HG02981 (cell line): ENCODE data around the gene HSF4.

Experiments
- ATAC-seq: cut with Tn5 transposase; IDR thresholded peaks from one replicate; pipeline ENCODE4 v1.9.1; 2021; ENCODE audit warnings: mild to moderate bottlenecking, moderate library complexity; ENCODE audit not compliant: unreplicated experiment

Gene HSF4

DNA sequence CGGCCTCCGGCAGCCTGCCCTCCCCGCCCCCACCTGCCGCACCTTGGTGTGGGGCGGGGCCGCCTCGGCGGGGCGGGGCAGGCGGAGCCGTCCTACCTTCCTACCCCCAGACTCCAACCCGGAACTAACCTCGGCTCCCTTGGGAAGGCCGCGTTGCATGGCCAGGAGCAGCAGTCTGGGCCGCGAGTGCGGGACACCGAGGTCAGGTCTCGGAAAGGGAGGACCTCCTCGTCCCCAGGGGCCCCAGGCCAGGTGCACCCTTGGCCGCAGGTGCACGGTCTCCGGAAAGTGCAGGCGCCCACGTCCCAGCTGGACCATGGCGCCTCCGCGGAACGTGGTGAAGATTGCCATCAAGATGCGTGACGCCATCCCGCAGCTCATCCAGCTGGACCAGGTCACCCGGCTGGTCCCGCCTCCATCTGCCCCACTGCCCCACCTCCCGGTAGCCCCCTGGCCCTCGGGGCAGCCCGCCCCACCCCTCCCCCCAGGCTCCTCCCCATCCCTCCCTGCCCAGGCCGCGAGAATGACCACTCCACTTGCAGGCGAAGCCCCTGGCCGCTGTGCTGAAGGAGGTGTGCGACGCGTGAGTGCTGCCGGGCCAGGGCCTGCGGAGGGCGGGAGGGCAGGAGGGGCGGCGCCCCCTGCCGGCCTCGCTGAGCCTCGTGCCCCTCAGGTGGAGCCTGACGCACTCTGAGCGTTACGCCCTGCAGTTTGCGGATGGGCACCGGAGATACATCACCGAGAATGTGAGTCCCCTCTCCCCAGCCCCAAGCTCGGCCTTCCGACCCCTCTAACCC, 34.7 kb downstream of the HSF4 start, which contains the start of gene ELMO3:
TSS of gene ELMO3 (plus strand) at position 121 of the 797 bp plus-strand sequence. CDS start at position 317, 196 bp downstream.
- no peak for ATAC-seq

DNA sequence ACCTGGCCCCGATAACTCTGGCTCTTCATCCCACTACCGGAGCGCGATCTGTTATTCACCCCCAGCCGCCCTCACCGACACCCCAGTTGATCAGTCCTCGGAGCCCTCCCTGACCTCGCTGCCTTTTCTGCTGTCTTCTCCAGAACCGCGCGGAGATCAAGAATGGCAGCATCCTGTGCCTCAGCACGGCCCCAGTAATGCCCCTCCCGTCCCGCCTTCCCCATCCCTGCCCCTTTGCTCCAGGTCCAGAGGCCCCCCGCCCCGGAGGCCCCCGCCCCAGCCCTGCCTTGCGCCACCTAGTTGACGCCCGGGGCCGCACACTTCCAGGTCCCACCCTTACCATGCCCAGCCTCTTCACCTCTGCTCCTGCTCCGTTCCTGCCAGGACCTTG, 35.3 kb downstream of the HSF4 start:
- no peak for ATAC-seq

DNA sequence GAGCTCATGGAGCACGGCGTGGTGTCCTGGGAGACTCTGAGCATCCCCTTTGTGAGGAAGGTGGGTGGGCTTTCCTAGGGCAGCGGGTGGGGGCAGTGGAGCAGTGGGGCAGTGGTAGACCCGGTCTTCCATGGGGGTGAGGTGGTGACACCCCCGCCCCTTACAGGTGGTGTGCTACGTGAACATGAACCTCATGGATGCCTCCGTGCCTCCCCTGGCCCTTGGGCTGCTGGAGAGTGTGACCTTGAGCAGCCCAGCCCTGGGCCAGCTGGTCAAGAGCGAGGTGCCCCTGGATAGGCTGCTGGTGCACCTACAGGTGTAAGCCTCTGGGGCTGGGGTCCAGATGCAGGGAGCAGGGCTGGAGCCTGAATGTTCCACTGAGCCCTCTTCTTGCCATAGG, 35.9 kb downstream of the HSF4 start:
- no peak for ATAC-seq

DNA sequence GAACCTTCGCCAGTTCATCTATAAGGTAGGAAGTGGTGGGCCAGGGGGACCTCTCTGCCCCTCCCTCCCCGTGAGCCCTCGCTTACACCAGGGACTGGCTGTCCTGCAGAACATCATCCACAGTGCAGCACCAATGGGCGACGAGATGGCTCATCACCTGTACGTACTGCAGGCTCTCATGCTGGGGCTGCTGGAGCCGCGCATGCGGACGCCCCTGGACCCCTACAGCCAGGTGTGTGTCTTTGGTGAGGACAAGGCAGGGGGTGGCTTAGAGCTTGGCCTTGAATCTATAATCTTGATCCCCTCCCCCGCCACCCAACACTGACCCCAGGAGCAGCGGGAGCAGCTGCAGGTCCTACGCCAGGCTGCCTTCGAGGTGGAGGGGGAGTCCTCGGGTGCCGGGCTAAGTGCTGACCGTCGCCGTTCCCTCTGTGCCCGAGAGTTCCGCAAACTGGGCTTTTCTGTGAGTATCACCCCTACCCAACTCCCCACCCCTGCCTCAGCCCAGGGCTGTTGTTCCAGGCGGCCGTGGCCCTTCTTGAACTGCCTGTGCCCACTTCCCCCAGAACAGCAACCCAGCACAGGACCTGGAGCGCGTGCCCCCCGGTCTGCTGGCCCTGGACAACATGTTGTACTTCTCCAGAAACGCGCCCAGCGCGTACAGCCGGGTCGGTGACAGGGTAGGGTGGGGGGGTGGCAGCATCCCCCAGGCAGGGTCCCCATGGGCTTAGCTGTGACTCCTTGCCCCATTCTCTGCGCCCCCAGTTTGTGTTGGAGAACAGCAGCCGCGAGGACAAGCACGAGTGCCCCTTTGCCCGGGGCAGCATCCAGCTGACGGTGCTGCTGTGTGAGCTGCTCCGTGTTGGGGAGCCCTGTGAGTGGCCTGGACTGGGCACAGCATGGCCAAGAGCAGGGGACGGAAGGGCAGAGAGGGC, 37.1 kb downstream of the HSF4 start:
- ATAC-seq, result no peak

DNA sequence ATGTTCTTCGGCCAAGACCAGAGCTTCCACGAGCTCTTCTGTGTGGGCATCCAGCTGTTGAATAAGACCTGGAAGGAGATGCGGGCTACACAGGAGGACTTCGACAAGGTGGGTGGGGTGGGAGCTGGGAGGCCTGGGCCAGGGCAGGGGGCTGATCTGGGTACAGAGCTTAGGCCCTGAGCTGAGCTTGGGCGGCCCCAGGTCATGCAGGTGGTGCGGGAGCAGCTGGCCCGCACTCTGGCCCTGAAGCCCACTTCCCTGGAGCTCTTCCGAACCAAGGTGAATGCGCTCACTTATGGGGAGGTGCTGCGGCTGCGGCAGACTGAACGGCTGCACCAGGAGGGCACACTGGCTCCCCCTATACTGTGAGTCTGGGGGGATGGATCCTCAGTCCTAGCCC, 37.9 kb downstream of the HSF4 start:
- ATAC-seq, result no peak

DNA sequence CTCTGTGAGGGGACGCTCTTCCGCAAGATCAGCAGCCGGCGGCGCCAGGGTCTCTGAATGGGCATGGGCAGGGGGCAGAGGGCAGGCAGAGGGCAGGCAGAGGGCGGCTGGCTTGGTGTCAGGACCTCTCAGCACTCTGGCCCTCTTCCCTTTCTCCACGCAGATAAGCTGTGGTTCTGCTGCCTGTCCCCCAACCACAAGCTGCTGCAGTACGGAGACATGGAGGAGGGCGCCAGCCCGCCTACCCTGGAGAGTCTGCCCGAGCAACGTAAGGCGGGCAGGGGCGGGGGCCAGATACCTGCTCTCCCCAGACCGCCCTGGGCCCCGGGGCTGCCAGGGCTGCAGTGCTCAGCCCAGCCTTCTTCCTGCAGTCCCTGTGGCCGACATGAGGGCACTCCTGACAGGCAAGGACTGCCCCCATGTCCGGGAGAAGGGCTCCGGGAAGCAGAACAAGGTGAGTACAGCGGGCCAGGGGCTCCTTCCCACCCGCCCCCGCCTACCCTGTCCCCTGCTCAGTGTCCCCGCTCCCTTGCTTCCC, 38.5 kb downstream of the HSF4 start:
- ATAC-seq, result no peak

DNA sequence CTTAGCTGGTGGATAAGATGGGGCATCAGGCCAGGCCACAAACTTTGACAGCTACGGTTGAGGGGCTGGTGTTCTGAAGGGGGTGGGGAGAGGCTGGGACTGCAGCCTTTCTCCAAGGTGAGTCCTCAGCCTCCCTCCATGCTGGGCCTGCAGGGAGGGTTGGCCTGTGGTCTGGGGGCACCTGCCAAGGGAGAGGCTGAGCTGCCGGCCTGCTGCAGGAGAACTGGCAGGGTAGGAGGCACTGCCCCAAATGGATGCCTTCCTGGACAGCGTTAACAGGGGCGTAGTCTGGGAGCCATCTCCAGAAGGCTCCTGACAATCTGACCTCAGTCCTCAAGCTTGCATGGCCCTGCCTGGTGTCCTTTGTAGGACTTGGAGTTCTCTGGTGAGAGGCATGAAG, 39.5 kb downstream of the HSF4 start:
- ATAC-seq, result no peak

DNA sequence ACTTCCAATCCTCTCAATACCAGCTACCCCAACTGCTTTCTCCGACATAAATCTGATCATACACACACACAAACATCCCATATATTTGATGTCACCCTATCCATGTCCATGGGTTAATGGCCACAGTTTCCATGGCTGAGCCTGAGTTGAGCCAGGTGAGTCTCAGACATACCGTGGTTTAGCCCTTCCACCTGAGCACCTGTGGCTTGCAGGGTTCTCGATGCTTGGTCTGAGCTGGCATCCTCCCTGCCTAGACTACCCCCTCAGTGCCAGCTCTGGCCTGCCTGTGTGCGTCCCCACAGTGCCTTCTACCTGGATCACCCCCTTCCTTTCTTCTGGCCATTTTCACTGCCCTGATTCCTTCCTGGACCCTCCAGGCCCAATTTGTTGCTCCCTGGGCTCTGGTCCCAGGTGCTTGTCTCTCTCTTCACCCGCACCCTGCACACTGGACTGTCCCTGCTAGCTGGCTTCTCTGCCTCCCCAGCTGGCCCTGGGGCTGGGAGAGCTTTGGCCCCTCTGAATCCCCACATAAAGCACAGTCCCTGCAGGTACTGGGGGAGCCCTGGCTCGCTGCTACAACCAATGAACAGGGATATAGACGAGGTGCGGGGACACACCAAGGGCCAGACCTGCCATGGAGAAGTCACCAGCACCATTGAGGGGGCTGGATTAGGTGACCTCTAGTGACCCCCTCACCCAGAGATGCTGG, 41.7 kb downstream of the HSF4 start:
- ATAC-seq, result no peak

DNA sequence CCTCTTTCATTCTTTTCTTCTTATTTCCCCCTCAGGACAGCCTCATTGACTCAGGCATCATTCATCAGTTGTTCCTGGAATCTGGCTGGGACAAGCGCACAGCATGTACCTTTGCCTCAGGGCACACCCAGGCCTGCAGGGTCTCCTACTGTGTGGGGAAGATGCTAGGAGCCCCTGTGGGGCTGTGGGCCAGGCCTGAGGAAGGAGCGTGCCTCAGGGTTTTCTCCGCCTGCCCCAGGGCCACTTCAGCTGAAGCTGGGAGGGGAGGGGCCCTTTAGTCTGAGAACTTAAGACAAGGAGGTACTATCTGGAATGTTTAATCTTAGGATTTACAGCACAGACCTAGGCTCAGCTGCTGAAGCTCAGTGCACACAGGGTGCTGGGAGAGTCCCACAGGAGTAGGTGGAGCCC, 42.3 kb downstream of the HSF4 start:
- ATAC-seq, result no peak

DNA sequence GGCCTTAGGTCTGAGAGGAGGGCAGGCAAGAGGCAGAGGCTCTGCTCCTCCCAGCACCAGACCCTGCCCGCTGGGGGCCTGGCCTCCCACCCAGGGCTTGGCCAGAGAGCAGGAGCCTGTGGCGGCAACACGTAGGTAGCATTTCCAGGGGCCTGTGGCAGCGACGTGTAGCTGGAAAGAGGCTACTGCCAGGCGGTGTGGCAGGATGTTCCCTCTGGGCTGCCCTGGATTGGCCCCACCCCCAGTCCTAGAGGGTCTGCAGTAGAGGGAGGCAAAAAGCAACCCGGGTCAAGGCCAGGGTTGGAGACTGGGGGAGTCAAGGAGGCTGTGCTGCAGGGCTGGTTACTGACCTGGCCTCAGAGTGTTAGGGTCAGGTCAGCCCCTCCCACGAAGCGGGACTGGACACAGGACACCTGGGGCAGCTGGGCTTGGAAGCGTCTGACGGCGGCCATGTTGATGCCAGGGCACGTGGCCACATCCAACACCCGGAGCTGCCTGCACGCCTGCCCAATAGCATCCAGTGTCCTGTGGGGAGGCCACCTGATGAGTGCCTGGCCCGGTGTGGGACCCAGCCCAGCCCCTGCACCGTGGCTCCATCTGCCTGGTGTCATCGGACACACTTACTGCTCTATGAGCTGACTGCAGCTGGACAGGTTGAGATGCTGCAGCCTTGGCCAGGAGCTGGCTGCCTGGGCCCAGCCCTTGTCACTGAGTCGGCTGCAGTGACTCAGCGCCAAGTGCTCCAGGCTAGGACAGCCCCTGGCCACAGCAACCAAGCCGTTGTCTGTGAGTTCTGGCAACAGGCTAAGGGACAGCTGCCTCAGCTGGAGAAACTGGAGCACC, 42.9 kb downstream of the HSF4 start:
- no peak for ATAC-seq

DNA sequence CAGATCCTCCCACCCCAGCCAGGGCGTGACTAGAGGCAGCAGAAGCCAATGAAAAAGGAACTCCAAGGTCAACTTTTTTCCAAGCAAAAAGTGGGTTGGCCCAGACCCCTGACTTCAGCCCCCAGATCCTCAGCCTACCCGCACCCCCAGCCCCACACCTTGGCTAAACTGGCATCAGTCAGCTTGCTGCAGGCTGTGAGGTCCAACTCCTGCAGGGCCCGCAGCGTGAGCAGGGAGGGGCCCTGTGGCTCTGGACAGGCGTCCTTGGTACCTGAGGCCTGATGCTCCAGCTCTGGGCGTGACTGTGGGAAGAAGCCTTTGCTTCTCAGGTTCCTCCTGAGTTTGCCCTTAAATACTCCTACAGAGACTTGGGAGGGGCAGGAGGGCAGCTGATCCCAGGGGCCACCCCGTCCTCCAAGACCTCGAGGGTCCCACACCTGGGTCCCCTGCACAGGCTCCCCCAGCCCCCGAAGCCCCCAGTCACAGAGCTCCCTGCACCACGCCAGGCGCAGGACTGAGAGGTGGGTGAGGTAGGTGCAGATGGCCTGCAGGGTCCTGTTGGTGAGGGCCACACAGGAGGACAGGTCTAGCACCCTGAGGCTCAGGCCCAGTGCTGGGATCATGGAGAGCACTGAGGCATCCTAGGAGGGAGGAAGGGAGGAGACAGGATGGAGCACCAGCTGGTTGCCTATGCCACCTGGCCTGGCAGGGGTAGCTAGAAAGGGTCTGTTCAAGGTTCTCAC, 43.8 kb downstream of the HSF4 start:
- no peak for ATAC-seq

DNA sequence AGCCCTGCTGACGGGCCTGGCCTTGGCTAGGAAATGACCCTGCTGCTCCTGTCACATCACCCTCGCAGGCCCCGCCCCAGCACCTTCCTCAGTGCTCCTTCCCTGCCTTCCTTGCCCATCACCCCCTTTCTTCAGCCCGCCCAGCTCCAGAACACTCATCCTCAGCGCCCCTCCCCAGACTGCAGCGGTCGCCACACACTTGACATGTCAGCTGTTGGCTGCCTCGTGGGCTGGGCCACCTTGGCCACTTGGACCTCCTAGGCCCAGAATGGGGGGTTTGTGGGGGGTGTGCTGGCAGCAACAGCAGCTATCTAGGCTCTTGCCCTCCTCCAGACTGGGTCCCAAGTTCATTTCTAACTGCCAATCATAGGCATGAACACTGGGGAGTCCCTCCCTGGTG, 45.0 kb downstream of the HSF4 start:
- ATAC-seq, result no peak

DNA sequence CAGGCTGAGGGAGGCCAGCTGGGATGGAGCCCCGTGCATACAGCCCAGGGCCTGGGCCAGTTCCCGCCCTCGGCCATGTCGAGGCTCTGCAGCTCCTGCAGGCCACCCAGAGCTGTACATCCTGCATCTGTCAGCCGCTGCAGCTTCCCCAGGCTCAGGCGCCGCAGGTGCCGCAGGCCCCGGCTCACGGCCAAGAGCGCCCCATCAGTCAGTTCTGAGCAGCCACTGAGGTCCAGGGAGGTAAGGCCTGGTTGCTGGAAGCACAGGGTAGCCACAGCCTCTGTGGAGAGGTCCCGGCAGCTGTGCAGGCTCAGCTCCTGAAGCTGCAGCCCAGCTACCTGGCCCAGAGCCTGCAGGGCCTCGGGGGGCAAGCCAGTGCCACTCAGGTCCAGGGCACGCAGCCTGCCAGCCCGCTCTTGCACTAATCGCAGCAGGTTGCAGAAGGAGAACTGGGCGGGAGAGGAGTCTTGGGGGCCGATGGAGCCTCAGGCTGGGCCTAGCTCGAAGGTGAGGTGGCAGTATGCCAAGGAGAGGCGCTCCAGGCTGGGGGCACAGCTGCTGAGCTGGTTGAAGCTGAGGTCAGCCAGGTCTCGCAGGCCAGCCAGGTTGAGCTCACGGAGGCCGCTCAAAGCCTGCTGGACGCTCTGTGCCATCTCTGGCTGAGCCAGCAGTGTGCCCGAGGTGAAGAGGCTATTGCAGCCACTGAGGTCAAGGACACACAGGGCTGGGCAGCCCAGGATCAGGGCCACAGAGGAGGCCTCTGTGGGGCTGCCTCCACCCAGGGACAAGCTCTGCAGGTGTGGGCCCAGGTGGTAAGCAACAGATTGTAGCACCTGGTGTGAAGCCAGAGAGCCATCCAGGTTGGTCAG, 45.8 kb downstream of the HSF4 start:
- no peak for ATAC-seq

DNA sequence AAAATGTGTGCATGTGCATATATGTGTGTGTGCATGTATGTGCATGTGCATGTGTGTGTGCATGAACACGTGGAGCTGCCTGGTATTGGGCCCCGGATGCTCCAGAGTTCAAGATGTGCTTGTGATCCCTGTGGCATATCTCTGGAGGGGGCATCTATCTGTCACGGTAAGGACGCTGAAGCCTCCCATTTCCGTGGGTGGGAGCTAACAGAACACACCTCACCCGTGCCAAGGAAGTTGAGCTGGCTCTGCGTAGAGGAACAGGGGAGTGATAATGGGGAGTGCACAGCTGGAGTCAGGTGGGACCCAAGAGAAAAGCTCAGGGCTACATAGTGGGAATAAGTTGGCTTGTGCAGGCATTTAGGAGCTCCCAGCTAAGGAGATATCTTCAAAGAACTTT, 47.1 kb downstream of the HSF4 start:
- ATAC-seq, result no peak

DNA sequence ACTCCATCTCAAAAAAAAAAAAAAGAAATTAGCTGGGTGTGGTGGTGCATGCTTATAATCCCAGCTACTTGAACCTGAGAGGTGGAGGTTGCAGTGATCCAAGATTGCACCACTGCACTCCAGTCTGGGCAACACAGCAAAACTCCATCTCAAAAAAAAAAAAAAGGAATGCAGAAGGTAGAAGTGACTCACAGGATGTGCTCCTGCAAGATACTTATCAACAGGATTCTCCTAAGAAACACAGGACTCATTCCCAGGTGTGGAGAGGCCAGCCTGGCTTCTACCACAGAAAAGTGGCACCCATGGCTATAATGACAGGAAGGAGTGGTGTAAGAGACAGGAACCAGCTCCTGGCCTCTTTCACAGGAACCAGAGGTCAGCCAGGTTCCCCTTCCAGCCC, 48.2 kb downstream of the HSF4 start:
- no peak for ATAC-seq

DNA sequence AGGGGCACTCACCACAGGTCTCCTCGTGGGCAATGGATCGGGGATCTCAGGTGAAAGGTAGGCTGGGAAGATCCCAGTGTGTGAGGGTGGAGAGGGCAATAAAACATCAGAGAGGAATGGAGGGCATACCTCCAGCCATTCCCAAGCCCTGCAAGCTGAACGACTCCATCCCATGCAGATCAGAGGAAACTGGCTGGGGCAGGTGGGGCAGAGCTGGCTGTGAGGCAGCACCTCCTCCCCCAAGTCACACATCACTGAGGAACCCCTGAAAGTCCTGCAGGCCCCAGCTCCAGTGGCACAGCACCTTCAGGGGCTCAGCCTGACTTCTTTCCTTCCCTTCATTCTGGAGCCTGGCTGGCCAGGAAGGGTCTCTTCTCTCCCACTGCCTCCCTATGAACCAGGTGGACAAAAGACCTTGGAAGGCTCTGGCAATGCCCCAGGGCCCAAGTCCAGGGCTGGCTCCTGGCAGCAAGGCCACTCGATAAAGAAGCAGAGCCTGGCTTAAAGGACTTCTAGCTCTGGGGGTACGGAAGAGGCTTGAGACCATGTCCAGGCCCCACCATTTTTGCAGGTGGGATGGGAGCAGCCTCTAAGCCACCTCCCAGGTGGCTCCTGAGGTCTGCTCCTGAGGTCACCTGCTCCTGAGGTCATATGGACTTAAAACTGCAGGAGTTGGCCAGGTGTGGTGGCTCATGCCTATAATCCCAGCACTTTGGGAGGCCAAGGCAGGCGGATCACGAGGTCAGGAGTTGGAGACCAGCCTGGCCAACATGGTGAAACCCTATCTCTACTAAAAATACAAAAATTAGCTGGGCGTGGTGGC, 48.9 kb downstream of the HSF4 start:
- ATAC-seq, result no peak

DNA sequence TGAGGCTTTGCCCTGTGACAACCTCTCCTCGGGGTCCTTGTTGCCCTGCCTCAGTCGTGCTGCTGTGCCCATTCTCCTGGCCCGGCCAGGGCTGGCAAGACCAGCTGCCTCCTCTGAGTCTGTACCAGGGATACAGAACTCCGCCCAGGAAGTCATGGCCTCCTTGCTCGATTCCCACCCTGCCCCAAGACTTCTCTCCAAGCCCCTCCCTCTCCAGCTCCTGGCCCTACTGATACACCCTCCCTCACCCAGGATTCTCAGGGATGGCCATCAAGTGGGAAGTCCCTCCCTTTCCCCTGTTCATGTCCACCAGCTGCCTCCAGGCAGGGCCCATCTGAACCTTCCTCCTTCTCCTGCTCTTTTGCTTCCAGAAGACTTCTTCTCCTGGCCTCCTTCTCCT, 51.2 kb downstream of the HSF4 start:
- ATAC-seq, result no peak
